T-helper 22 cell (primary cell): ENCODE measurements around the gene TRAPPC1.

ENCODE experiments used
- DNase-seq: peaks from one replicate; pipeline ENCODE4 v3.0.0-alpha.2; 2020; ENCODE audit warnings: low read depth

Gene TRAPPC1

DNA sequence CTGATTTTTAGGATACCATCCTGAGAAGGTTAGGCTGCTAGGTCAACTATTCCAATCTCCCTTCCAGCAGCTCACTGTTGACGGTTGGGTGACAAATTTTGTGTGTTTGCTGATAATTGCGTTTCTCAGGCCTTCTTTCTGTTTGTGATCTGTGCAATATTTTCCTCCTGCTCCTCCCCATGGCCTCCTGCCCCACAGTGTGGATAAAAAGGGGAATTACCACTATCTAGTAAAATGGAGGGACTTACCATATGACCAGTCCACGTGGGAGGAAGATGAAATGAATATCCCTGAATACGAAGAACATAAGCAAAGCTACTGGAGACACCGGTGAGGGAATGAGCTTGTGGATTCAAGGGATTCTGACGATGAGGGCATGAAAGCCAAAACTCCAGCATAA, 34.0 kb downstream of the TRAPPC1 start:
- DNase-seq, result no peak

DNA sequence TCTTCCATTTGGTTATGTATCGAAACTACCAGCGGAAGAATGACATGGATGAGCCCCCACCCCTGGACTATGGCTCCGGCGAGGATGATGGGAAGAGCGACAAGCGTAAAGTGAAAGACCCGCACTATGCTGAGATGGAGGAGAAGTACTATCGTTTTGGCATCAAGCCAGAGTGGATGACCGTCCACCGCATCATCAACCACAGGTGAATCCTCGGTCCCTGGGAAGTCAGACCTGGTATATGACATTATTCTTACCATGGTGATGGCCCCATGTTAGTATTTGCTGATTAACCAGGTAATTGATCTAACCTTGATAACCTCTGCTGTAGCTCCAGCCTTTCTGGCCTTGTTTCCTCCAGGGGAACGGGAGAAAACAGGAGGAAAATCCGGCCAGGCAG, 34.7 kb downstream of the TRAPPC1 start:
- DNase-seq, result no peak

DNA sequence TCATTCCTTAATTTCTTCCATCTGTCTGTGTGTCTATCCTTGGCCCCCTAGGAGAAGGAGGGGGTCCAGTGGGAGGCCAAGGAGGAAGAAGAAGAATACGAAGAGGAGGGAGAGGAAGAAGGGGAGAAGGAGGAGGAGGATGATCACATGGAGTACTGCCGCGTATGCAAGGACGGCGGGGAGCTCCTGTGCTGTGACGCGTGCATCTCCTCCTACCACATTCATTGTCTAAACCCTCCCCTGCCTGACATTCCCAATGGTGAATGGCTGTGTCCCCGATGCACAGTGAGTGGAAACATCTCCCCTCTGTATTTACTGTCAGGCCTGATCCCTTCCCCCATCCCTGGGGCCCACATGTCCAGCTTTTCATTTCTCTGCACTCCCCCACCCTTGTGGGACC, 36.9 kb downstream of the TRAPPC1 start:
- DNase-seq, result no peak

DNA sequence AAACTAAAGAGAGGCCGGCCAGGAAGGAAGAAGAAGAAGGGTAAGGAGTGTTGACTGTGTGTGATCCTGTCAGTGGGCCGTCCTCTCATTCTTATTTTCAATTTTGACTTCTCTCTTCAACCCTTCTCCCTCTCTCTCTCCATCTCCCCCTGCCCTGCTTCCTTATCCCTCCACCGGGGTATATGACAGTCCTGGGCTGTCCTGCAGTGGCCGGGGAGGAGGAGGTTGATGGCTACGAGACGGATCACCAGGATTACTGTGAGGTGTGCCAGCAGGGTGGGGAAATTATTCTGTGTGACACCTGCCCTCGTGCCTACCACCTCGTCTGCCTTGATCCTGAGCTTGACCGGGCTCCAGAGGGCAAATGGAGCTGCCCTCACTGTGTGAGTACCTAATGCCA, 37.5 kb downstream of the TRAPPC1 start:
- no peak for DNase-seq

DNA sequence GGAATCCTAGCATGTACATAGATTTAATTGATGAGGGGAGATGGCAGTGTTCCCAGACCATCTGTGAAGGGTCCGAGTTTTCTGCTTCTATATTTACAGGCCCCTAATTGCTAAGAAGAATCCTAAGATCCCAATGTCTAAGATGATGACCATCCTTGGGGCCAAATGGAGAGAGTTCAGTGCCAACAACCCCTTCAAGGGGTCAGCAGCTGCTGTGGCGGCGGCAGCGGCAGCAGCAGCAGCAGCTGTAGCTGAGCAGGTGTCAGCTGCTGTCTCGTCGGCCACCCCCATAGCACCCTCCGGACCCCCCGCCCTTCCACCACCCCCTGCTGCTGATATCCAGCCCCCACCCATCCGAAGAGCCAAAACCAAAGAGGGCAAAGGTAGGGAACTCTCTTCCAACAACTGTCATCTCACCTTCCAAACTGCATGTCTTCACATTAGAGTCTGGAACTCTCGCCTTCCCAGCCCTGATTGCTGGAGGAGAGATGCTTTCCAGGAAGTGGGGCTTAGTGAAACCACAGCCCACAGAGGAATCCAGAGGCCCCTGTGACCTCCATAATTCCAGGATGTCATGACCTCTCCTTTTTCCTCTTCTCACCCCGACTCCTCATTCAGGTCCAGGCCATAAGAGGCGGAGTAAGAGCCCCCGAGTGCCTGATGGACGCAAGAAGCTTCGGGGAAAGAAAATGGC, 38.4 kb downstream of the TRAPPC1 start:
- no peak for DNase-seq

DNA sequence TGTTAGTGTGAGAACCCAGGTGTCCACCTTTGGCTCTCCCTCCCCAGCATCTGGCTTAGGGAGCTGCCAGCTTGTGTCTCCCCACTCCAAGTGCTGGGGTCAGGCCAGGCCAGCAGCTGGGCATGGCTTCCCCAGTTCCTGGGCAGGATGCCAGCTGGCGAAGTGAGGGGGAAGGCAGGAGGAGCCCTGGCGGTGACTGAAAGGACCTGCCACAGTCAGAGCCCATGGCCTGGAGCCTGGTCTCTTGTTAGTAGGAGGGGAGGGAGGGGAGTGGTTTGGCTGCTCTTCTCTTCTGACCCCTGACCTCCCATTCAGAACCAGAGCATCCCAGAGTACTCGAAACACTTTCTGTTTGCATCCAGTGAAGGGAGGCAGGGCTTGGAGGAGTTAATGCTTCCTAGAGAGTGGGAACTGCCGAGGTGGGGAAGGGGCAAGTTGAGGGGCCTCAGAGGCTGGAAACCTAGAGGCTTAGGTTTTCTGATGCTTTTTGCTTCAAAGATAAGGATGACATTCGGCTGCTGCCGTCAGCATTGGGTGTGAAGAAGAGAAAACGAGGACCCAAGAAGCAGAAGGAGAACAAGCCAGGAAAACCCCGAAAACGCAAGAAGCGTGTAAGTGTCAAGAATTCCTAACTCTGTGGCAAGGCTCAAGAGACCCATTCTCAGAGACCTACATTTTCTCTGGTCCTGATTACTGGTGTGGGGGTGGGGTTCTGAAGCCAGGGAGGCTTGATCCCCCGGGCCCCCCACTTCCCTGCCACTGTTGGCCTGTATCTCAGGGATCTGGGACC, 42.4 kb downstream of the TRAPPC1 start:
- DNase-seq, result no peak

DNA sequence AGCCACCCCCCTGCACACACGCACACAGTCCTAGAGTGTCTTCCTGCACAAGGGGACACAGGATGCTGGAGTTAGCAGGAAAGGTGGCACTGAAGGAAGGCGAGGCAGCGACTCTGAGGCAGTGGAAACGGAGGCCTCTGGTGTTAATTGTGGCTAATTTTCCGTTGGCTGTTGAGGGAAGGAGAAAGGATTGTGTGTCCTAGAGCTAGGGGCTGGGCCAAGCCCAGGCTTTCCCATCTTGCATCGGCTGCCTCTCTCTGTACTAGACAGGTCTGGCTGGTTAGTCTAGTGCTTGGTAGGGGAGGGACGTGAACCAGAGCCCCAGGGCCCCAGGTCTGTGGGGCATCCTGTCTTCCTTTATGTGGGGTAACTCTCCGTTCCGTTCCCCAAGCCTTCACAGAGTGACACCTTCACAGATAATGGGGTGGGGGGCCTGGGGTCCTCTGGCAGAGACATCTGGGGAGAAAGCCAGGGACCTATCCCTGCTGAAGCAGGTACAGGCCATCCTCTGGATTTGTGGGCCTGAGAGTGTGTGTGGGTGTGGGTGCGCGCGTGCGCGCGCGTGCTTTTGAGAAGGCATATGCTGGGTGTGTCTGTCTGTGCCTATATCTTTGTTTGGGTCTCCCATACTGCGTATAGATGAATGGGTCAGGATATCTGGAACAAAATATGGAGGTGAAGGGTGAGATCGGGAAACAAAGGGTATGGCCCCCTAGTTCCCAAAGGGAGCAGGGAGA, 43.4 kb downstream of the TRAPPC1 start, which contains the start of gene CHD3:
TSS of gene CHD3 (plus strand) at position 606 of the 737 bp plus-strand sequence. CDS start 212 bp downstream, outside the sequence.
- DNase-seq, result no peak

DNA sequence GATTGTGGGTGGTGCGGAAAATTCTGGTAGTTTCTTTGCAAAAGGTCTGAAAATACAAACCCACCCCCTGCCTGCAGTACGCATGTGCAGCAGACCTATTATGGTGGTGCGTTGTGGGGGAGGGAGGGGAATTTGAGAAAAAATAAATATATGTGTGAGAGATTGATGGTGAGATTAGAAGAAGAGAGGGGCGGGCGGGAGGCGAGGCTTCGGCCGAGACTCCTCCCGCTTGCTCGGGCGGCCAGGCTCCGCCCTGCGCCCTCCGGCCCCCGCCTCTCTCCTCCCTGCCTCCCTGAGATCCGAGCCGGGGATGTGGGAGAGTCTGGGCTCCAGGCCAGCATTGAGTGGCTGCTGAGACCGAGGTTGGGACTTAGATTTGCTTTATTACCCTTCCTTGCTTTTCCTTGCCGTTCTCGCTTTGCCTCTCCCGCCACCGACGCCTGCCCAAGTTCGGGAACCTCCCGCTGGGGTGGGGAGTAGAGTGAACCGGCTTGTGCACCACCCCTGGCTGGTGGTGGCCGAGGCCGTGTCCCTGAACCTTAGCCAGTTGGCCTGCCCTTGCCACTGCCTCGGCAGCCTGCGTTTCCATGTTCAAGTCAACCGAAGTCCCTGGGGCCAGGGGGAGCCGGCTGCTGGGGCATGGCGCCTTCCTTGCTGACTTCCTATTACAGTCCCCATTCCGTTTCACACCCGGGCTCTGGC, 44.1 kb downstream of the TRAPPC1 start:
- DNase-seq, result peak; percentile 80

DNA sequence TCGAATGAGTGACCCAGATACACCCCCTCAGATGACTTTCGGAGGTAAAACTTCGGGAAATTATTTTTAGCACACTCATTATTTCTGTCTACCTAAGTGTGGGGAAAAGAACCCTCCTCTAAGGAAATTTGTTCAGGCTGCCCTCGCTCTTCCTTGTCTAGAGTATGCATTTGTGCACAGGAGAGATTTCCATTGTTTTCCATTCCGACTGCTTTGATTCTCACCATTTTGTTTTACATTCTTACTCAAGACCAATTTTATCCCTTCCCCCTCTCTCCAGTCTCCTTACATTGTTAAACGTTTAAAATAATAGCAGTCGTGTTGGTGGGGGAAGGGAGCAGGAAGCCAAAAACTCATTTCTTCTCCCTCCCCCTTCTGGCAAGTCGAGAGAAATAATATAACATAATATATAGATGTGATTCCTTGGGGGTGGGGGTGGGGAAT, 44.7 kb downstream of the TRAPPC1 start:
- no peak for DNase-seq

DNA sequence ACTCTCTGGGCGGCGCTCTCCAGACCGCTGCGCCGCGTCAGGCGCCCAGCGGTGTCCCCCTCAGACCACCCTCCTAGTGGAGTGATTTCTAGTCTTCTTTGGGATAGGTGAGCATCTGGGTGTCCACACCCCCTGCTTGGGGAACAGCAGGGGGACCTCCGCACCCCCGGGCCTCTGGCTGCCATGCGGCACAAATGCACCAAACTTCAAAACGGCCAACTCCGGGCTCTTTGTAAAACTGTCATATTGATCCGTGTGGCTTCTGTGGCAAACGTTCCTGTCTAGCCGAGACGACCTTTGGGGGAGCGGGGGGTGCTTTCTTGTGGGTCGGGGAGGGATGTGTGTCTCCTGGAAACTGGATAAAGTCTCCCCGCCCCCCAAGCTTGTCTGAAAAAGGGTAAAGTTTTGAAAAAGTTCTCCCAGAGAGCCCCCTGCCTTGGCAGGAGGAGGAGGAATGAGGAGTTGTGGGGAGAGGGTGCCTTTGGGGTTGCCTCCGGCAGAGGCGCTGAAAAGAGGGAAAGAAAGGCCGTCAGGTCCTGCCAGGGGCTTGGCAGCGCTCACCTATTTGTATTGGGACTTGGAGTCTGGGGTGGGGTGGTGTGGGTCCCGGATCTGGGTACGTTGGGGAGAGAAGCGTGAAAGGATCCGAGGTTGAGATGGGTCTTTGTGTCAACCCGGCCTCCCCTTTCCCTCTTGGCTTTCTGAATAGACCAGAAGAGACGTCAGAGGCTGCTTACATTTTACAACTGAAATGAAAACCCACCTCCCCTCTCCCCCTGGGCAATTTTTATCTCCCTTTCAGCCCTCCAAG, 45.3 kb downstream of the TRAPPC1 start:
- DNase-seq, result peak; percentile 70

DNA sequence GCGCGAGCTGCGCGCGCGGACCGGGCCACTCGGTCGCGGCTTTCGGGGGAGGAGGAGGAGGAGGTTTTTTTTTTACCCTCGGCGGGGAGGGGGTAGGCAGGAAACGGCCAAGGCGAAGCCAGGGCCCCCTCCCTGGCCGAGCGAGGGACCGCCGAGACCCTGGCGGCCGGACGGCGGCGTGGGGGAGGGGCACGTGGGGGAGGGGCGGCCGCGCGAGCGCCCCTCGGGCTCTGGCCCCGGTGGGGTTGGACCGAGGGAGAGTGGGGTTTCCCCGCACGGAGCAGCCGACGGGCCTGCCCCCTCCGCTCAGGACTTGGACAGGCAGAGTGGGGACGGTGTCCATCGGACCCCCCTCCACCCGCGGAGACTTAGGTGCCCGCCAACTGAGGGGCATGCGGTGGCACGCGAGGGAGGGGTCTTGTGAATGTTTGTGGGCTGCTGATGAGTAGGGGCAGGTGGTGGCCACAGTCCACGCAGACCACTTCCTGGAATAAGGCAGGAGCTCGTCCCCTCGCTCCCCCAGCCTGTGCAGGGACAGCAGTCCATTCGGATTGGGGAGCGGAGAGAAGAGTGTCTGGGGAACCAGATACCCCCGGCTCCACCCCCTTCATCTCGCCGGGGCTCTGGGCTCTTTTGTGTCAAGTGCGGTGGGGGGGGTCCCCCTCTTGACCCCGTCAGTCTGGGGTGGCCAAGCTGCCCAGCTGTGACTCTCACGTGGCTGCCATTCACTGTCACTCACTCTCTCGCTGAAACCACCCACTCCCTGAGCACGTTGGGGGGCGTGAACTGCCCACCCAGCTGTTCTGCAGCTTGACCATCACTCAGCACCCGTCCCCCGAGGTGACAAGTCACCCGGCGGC, 46.1 kb downstream of the TRAPPC1 start:
- peak; percentile 14 for DNase-seq

DNA sequence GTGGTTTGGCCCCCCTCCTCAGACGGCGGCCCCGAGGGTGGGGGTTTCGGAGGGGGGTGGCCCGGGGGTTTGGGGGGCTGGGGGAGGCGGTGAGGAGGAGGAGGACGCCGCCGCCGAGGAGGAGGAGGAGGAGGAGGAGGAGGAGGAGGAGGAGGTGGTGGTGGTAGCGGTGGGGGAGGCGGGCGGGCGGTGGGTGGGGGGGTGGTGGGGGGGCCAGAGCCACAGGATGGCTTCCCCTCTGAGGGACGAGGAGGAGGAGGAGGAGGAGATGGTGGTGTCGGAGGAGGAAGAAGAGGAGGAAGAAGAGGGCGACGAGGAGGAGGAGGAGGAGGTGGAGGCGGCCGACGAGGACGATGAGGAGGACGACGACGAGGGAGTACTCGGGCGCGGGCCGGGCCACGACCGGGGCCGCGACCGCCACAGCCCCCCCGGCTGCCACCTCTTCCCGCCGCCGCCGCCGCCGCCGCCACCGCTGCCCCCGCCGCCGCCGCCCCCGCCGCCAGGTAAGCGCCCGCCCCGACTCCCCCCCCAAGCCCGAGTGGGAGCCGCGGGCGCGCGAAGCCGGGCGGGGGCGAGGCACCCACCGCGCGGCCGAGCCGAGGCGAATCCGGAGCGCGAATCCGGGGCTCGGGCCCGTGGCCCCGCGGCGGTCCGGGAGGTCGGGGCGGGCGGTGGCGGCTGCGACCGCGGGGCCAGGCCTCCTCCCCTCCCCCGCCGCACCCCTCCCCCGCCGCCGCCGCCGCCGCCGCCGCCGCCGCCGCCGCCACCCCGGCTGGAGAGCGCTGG, 47.0 kb downstream of the TRAPPC1 start:
- DNase-seq, result peak; percentile 36

DNA sequence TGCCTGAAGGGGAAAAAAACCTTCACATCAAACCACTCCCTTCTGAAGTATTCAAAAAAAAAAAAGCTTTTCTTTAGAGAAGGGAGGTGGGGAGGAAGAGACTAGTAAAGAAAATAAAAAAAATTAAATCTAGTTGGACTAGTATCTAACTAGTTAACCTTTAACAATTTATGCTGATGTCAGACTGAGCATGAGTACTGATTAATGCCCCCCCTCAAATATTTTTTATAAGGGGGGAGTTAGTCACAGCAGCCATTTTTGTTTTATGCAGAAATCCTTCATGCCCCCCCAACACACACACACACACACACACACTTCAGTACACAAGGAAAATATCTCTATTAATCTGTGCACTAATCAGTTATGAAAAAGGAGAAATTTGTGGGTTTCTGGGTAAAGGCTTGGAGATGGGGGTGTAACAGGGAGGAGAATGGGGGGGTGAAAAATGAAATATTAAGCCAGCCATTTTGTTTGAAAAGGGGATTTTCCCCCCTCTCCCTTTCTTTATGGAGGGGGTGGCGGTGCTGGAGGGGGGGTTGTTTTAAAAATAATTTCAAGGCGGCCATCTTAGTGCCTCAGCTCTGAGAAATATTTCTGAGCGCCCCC, 47.9 kb downstream of the TRAPPC1 start:
- peak; percentile 25 for DNase-seq

DNA sequence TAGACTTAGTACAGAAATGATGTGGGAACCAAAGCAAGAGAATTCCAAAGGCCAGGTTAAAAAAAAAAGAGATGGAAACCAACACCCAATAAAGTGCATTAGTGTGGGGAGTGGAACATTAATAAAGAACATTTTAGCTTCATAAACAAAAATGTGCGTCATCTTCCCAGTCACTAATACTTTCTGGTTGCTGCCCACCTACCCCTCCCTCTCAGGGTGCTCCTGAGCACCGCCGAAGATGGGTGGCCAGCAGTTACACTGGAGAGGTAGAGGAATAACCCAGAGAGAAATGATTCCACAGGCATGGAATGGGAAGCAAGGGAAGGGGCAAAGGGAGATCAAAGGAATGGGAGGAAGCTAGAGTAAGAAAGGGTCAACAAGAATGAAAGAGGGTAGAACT, 49.1 kb downstream of the TRAPPC1 start:
- DNase-seq, result no peak

DNA sequence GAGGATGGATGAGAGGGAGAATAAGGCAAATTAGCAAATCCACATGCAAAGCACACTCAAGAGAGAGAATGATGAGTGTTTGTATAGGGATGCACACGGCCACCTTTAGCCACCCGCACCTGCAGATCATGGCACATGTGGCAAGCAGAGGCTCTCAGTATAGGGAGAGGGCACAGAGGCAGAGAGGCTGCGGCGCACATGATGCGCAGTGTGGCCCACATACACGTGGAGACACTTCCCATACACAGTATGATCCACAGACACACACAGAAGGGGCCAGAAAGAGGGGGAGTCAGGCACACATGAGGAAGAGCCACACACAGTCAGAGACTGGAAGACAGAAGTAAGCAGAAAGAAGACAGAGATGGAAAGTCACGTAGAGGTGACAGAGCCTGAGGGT, 49.7 kb downstream of the TRAPPC1 start:
- no peak for DNase-seq

DNA sequence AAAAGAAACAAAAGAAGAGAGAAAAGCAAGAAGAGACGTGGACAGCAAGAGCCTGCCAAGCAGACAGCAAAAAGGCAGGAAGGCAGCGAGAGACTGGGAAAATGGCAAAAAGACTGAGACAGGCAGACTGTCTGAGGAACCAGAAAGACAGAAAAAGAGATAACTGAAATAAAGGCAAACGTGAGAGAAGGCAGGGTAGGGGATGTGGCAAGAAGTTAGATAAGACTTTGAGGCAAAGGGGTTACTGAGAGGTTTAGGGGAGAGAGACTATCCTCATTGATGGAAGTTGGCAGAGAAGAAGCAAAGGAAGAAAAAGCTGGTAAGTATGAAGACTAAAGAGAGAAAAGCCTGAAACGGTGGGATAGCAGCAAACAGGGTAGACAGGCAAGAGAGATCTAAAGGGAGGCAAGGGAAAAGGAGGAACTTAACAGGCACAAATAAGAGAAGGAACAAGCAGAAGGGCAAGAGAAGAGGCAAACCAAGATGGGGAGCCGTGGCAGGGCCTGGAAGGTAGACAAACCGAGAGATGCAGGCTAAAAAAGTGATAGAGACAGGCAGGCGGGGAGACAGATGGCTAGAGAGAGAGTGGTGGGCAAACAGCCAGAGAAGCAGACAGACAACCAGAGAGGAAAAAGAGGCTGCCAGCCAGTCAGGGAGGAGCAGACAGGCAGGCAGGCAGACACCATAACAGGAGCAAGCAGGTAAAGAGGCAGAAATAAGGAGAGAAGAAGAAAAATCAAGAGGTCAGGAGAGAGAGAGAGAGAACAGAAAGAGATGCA, 50.3 kb downstream of the TRAPPC1 start:
- DNase-seq, result no peak
